Measurements from ENCODE around the gene CLCN3.

DNA sequence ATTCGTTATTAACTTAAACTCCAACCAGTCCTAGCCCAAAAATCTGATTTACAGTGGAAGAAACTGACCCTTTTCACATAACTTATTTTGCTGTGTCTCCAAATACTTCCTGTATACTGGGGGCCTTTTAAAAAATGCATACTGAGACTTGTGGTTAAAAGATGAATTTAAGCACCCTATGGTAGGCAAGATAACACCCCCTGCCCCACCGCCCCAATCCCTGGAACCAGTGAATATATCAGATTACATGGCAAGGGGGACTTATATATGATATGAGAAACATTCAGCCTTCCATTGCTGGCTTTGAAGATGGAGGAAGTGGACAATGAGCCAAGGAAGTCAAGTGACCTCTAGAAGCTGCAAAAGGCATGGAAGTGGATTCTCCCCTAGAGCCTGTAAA lies 3.1 kb upstream of the CLCN3 start:
- no peak for TF ChIP-seq MEF2D (tag; conservative IDR thresholded peaks at IDR 0.05; ENCODE audit: low read depth)
- no peak for TF ChIP-seq TRIM24 (IDR thresholded peaks at IDR 0.05)
- TF ChIP-seq ZNF232 (CRISPR knock-in tag; IDR thresholded peaks at IDR 0.05): no peak
- TF ChIP-seq, protein P1, sequence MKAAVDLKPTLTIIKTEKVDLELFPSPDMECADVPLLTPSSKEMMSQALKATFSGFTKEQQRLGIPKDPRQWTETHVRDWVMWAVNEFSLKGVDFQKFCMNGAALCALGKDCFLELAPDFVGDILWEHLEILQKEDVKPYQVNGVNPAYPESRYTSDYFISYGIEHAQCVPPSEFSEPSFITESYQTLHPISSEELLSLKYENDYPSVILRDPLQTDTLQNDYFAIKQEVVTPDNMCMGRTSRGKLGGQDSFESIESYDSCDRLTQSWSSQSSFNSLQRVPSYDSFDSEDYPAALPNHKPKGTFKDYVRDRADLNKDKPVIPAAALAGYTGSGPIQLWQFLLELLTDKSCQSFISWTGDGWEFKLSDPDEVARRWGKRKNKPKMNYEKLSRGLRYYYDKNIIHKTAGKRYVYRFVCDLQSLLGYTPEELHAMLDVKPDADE (conservative IDR thresholded peaks at IDR 0.05; ENCODE audit: control insufficient read depth, low read depth, low read length): no peak
- TF ChIP-seq ZEB2 (IDR thresholded peaks at IDR 0.05): no peak
- TF ChIP-seq SPI1 (IDR thresholded peaks at IDR 0.05; ENCODE audit: borderline replicate concordance, low read depth, low read length): peak; percentile 68; the same call in 1 of the 2 replicates
- TF ChIP-seq, protein P2, sequence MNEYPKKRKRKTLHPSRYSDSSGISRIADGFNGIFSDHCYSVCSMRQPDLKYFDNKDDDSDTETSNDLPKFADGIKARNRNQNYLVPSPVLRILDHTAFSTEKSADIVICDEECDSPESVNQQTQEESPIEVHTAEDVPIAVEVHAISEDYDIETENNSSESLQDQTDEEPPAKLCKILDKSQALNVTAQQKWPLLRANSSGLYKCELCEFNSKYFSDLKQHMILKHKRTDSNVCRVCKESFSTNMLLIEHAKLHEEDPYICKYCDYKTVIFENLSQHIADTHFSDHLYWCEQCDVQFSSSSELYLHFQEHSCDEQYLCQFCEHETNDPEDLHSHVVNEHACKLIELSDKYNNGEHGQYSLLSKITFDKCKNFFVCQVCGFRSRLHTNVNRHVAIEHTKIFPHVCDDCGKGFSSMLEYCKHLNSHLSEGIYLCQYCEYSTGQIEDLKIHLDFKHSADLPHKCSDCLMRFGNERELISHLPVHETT (CRISPR knock-in tag; conservative IDR thresholded peaks at IDR 0.05 in 1 of 2, IDR thresholded peaks at IDR 0.05 in 1 of 2): no peak

Measured in K562 (cell line).